Activated naive CD4-positive, alpha-beta T cell treated with anti-CD3 and anti-CD28 coated beads for 36 hours (primary cell): ENCODE data around the gene OR52N1. TPM values are rescaled to one million over a fixed set of nuclear protein-coding genes. Genes with fewer than 3 reads are reported as not detected.

Experiments
- CTCF ChIA-PET: fragments of 350-600 bp; sonication (Branson Sonifier 250); formaldehyde crosslinking; loops from one replicate; lab custom pipeline; 2021; ENCODE audit warnings: antibody characterized with exemption; lab: Charles Lee
- DNase-seq: peaks from one replicate; pipeline ENCODE4 v3.0.0-alpha.2; 2020
- H3K27ac Mint-ChIP-seq: one replicate; pipeline ENCODE4 v1.8.0; 2021; ENCODE audit warnings: mild to moderate bottlenecking, mixed read lengths
- H3K27me3 Mint-ChIP-seq: one replicate; pipeline ENCODE4 v1.8.0; 2021; ENCODE audit warnings: low read depth, mixed read lengths
- H3K36me3 Mint-ChIP-seq: one replicate; pipeline ENCODE4 v1.8.0; 2021; ENCODE audit warnings: low read depth, mixed read lengths
- H3K4me1 Mint-ChIP-seq: one replicate; pipeline ENCODE4 v1.8.0; 2021; ENCODE audit warnings: low read depth, mixed read lengths
- H3K4me3 Mint-ChIP-seq: one replicate; pipeline ENCODE4 v1.8.0; 2021; ENCODE audit warnings: mild to moderate bottlenecking, moderate library complexity, mixed read lengths
- H3K9me3 Mint-ChIP-seq: one replicate; pipeline ENCODE4 v1.8.0; 2021; ENCODE audit warnings: mixed read lengths
- intact Hi-C: fragments of 100-400 bp; cut with micrococcal nuclease; formaldehyde crosslinking; loops from one replicate; pipeline ENCODE4 v1.15.1; 2023
- total RNA-seq, 2 experiments: library from RNA; stranded (reverse); gene quantifications; one replicate each; pipeline ENCODE4 v1.2.3, GENCODE V29; 2021

Gene OR52N1
- total RNA-seq, 2 experiments from 2014 or later, result 0.07 to 0.15 TPM

DNA sequence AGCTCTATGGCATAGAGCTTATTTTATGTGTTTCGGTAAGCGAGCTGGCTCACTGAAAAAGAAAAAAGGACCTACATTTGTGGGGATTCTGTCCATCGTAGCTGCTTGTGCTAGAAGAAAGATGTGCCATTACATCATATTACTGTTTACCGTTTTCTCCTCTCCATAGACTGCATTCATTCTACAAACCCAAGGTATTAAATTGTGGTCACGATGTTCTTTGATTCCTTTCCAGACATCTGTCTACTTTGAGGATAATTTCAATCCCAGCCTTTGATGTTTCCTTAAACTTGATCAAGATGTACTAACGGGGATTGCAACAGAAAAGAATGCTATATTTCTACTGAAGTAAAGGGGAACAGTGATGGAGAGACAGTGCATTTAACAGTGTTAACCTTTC lies 5.5 kb upstream of the OR52N1 start:
- intact Hi-C loops, result no loop called here
- Mint-ChIP-seq H3K4me3 (no peak overlapping the region), H3K9me3 (no peaks in the 10 kb centered on the region), H3K27ac (no peak overlapping the region), H3K4me1 (no peaks in the 10 kb centered on the region), H3K36me3 (no peaks in the 10 kb centered on the region), H3K27me3 (peaks cover 10% of the 10 kb centered on the region)
- DNase-seq, result no peak
- CTCF ChIA-PET, result no interaction called here

DNA sequence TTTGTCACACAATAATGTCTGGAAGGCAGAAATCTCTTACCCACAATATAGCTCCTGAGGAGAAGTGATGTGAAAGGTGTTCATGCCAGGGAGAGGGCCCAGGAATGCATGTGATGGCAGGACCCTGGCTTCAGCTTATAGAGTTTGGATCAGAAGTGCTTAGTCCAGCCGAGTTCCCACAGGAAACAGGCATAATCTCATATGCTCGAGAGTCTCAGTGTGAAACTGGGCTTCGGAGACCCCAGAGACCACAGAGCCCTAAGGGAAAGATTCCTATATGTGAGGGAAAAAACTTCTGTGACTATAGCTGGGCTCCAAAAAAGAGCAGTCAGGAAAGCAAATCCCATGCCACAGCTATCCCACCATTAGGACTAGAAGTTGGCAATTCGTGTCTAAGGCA lies 7.8 kb downstream of the OR52N1 start, which contains the start of gene OR52N5:
Gene OR52N5, minus strand, starts transcription at position 101 of the 400 bp plus-strand sequence. CDS start 4,721 bp downstream, outside the sequence.
- H3K27ac Mint-ChIP-seq, result no peak within 1 kb of the TSS

DNA sequence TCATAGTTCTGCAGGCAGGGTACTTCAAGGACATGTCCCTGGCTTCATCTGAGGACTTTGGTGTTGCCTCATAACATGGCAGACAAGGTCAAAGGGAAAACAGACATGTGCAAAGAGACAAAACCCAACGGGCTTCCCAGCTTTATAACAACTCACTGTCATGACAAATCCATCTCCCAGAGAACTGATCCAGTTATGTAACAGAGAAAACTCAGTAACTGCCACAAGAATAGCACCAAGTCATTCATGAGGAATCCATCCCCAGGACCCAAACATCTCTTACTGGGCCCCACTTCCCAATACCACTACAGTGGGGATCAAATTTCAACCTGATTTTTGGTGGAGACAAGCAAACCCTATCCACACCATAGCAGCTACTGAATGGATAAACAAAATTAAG lies 24.0 kb downstream of the OR52N1 start:
- Mint-ChIP-seq H3K36me3 (no peaks in the 10 kb centered on the region), H3K27ac (no peak overlapping the region), H3K4me3 (no peak overlapping the region), H3K27me3 (peaks cover 2% of the 10 kb centered on the region), H3K4me1 (no peaks in the 10 kb centered on the region), H3K9me3 (no peaks in the 10 kb centered on the region)
- intact Hi-C loops, result no loop called here
- CTCF ChIA-PET, result no interaction called here
- no peak for DNase-seq

More for the DNA sequence above, 7.8 kb downstream of the OR52N1 start, which contains the start of gene OR52N5:
- Mint-ChIP-seq H3K4me3 (no peak within 1 kb of the TSS), H3K4me1 (peaks cover 6% of the 10 kb centered on the region), H3K27me3 (peaks cover 2% of the 10 kb centered on the region), H3K9me3 (no peaks in the 10 kb centered on the region), H3K36me3 (no peaks in the 10 kb centered on the region)
- DNase-seq, result no peak
- intact Hi-C loops, result no loop called here
- CTCF ChIA-PET, result no interaction called here

DNA sequence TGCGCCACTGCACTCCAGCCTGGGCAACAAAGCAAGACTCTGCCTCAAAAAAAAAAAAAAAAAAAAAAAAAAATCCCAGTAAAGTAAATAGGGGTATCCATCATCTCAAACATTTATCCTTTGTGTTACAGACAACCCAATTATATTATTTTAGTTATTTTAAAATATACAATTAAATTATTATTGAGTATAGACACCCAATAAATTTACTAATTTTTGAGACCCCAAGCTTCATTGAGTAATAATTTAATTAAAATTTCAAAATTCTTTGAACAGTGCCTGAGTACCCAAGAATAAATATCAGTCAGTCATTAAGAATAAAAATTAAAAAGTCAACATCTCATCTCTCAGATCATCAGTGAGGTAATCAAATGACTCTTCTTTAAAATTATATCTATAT lies 37.1 kb downstream of the OR52N1 start, which contains the start of gene OR52N4:
Gene OR52N4, plus strand, starts transcription at position 301 of the 400 bp plus-strand sequence. CDS start 498 bp downstream, outside the sequence.
- Mint-ChIP-seq H3K27ac (no peak within 1 kb of the TSS), H3K9me3 (no peaks in the 10 kb centered on the region), H3K27me3 (no peaks in the 10 kb centered on the region), H3K4me1 (no peaks in the 10 kb centered on the region), H3K4me3 (no peak within 1 kb of the TSS), H3K36me3 (no peaks in the 10 kb centered on the region)
- DNase-seq, result no peak
- CTCF ChIA-PET, result no interaction called here
- intact Hi-C loops, result no loop called here

DNA sequence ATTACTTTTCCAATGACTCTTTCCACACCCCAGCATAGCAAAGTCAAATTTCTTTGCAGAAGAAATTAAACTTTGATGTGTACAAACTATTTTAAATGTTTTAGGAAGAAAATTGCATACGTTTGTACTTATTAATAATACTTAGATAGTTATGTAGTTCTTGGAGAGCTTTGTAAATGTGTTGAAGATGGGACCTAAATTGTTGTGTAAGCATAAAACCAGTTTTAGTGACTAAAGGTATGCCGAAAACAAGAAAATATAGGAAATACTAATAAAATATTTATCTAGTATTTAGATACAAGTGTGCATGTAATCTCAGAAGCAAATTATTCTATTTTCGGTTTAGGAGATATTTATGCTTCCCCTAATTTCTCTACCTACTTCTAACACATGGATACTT lies 41.2 kb downstream of the OR52N1 start:
- intact Hi-C loops, result no loop called here
- Mint-ChIP-seq H3K36me3 (no peaks in the 10 kb centered on the region), H3K4me3 (no peak overlapping the region), H3K27ac (no peak overlapping the region), H3K9me3 (peaks cover 7% of the 10 kb centered on the region), H3K4me1 (no peaks in the 10 kb centered on the region), H3K27me3 (no peaks in the 10 kb centered on the region)
- no peak for DNase-seq
- CTCF ChIA-PET, result no interaction called here

DNA sequence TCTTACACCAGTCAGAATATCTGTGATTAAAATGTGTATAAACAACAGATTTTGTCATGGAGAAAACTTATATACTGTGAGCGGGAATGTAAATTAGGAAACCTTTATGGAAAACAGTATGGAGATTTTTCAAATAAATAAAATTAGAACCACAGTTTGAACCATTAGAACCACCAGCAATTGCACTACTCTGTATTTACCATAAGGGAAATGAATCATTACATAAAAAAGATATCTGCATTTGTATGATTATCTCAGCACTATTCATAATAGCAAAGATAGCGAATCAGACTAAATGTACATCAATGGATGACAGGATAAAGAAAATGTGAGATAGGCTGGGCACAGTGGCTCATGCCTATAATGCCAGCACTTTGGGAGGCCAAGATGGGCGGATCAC lies 44.5 kb downstream of the OR52N1 start:
- H3K9me3 Mint-ChIP-seq, result peaks cover 22% of the 10 kb centered on the region
- intact Hi-C loops, result no loop called here
- H3K4me1 Mint-ChIP-seq, result no peaks in the 10 kb centered on the region
- CTCF ChIA-PET, result no interaction called here
- H3K27me3 Mint-ChIP-seq, result no peaks in the 10 kb centered on the region
- H3K4me3 Mint-ChIP-seq, result no peak overlapping the region
- H3K27ac Mint-ChIP-seq, result no peak overlapping the region
- peaks cover 5% of the 10 kb centered on the region for H3K36me3 Mint-ChIP-seq
- no peak for DNase-seq

DNA sequence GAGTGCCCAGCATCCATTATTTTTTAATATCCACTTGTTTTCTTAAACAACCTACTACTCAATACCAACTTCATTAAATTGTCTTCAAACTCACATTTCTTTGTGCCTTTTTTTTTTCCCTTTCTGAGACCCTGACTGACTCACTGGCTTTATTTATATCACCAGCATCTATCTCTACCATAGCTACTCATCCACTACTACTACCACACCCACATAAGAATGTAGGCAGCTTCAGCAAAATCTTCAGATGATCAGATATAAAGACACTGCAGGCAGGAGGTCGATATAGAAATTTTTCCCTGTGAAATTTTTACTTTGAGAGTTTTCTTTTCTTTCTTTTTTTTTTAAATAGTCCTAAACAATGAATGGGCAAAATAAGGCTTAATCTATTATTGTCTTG lies 52.6 kb downstream of the OR52N1 start:
- Mint-ChIP-seq H3K27ac (no peak overlapping the region), H3K4me1 (no peaks in the 10 kb centered on the region), H3K36me3 (peaks cover 20% of the 10 kb centered on the region), H3K4me3 (no peak overlapping the region), H3K9me3 (peaks cover 13% of the 10 kb centered on the region), H3K27me3 (no peaks in the 10 kb centered on the region)
- intact Hi-C loops, result no loop called here
- no peak for DNase-seq
- CTCF ChIA-PET, result no interaction called here

DNA sequence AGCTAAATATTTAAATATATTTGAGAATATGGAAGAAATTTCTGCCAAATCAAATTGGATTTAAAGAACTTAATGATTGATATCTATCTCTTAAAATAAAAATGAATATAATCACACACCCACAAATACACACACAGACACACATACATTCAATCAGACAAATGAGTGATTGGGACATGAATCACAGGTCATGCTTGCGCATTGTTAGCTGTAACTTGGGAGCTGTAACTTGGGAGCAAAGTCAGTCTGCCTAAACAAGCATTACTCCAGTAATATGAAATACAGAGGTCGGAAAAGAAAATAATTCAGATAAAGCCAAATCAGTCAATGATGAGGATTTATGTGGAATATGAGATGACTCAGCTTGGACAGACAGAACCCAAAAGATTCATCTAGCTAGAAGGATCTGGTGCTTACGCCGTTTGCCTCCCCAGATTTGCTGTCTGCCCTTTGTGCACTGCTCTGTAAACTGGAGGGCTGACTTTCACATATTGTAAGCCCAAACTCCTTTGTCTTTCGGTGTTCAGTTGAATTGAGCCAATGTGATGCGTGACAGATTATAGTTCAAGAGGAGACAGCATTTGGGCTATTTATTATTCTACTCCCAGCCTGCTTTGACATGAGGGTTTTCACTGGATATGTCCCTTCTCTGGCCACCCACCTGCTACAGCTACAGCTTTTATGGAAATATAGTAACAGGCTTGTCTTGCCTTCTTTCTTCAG lies 53.2 kb downstream of the OR52N1 start:
- peaks cover 13% of the 10 kb centered on the region for H3K9me3 Mint-ChIP-seq
- peaks cover 20% of the 10 kb centered on the region for H3K36me3 Mint-ChIP-seq
- no peaks in the 10 kb centered on the region for H3K4me1 Mint-ChIP-seq
- H3K27ac Mint-ChIP-seq, result no peak overlapping the region
- no peaks in the 10 kb centered on the region for H3K27me3 Mint-ChIP-seq
- no peak overlapping the region for H3K4me3 Mint-ChIP-seq
- intact Hi-C loops, result no loop called here
- CTCF ChIA-PET, result no interaction called here
- DNase-seq, result no peak

DNA sequence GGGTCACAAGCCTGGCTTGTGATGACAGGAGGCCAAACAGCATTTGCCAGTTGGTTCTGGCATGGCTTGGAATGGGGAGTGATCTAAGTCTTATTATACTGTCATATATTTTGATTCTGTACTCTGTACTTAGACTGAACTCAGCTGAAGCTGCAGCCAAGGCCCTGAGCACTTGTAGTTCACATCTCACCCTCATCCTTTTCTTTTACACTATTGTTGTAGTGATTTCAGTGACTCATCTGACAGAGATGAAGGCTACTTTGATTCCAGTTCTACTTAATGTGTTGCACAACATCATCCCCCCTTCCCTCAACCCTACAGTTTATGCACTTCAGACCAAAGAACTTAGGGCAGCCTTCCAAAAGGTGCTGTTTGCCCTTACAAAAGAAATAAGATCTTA lies 54.0 kb downstream of the OR52N1 start:
- Mint-ChIP-seq H3K27me3 (no peaks in the 10 kb centered on the region), H3K4me1 (no peaks in the 10 kb centered on the region), H3K9me3 (peaks cover 11% of the 10 kb centered on the region), H3K27ac (no peak overlapping the region), H3K36me3 (peaks cover 20% of the 10 kb centered on the region), H3K4me3 (no peak overlapping the region)
- DNase-seq, result no peak
- CTCF ChIA-PET, result no interaction called here
- intact Hi-C loops, result no loop called here

Other genes with a start within 250 kb of the OR52N1 start
- gene OR52H1, start 242.7 kb downstream of the OR52N1 start, total RNA-seq, result not detected
- gene OR52B6, start 210.4 kb downstream of the OR52N1 start, total RNA-seq, result not detected
- gene TRIM6, start 194.6 kb downstream of the OR52N1 start, total RNA-seq, result 1 to 10 TPM; 2.1 to 2.6 TPM
- gene TRIM34, start 166.3 kb downstream of the OR52N1 start, total RNA-seq, result 10 to 100 TPM; 12.8 to 12.9 TPM
- gene TRIM5, start 106.2 kb downstream of the OR52N1 start, total RNA-seq, result 10 to 100 TPM; 37.2 to 38.0 TPM
- 100 to 1,000 TPM; 280 to 292 TPM for gene TRIM22, start 101.5 kb downstream of the OR52N1 start, total RNA-seq
- under 1 TPM in 1 of 2 experiments, not detected in 1; 0.20 TPM for gene OR56B1, start 54.8 kb downstream of the OR52N1 start, total RNA-seq
- under 1 TPM; 0.74 to 0.99 TPM for gene OR52N4, start 37.0 kb downstream of the OR52N1 start, total RNA-seq
- not detected for gene OR52N5, start 7.9 kb downstream of the OR52N1 start, total RNA-seq
- not detected for gene OR52N2, start 17.7 kb upstream of the OR52N1 start, total RNA-seq
- not detected for gene OR52E6, start 50.6 kb upstream of the OR52N1 start, total RNA-seq
- gene OR52E8, start 66.4 kb upstream of the OR52N1 start, total RNA-seq, result not detected
- gene OR52E4, start 89.4 kb upstream of the OR52N1 start, total RNA-seq, result not detected
- gene OR52E5, start 101.9 kb upstream of the OR52N1 start, total RNA-seq, result not detected
- gene OR56A3, start 151.0 kb upstream of the OR52N1 start, total RNA-seq, result not detected
- gene OR56A5, start 177.2 kb upstream of the OR52N1 start, total RNA-seq, result not detected
- gene OR52L1, start 195.7 kb upstream of the OR52N1 start, total RNA-seq, result not detected
- not detected for gene OR56A4, start 215.7 kb upstream of the OR52N1 start, total RNA-seq
- gene OR56A1, start 239.5 kb upstream of the OR52N1 start, total RNA-seq, result not detected